H1 (cell line): Measurements from ENCODE around the gene ARHGAP26. TPM values are rescaled to one million over a fixed set of nuclear protein-coding genes. Genes with fewer than 3 reads are reported as not detected.

Source experiments
- BRCA1 ChIP-seq: IDR thresholded peaks from 2 replicates; pipeline ENCODE4 v1.6.1; 2012; ENCODE audit warnings: low read depth, low read length, improper control_type of control experiment
- CHD1 ChIP-seq: IDR thresholded peaks from 2 replicates; pipeline ENCODE4 v1.6.1; 2012; ENCODE audit warnings: low read depth, low read length, improper control_type of control experiment
- CHD7 ChIP-seq: fragments of 300-600 bp; sonication (generic); IDR thresholded peaks from 2 replicates; pipeline ENCODE4 v1.7.1; 2012; ENCODE audit warnings: low read length, moderate library complexity, mild to moderate bottlenecking, inconsistent platforms; ENCODE audit not compliant: insufficient replicate concordance
- CREB1 ChIP-seq: IDR thresholded peaks from 2 replicates; pipeline ENCODE4 v1.6.1; 2012; ENCODE audit warnings: inconsistent platforms
- EGR1 ChIP-seq: IDR thresholded peaks from 2 replicates; pipeline ENCODE4 v1.6.1; 2011; ENCODE audit warnings: low read depth, low read length, borderline replicate concordance
- EP300 ChIP-seq, 2 experiments: IDR thresholded peaks; 1 replicate in 1 of 2; 2 replicates in 1 of 2; pipeline ENCODE4 v1.6.1; 2011 to 2012; ENCODE audit warnings: low read depth in 2 of 2, low read length in 2 of 2, mild to moderate bottlenecking in 2 of 2, borderline replicate concordance in 1 of 2, inconsistent platforms in 1 of 2, moderate library complexity in 1 of 2
- JUND ChIP-seq: IDR thresholded peaks from 2 replicates; pipeline ENCODE4 v1.6.1; 2011; ENCODE audit warnings: mild to moderate bottlenecking, improper control_type of control experiment, low read length
- NRF1 ChIP-seq: IDR thresholded peaks from 2 replicates; pipeline ENCODE4 v1.6.1; 2011; ENCODE audit warnings: mild to moderate bottlenecking, low read depth, low read length, improper control_type of control experiment
- RBBP5 ChIP-seq: IDR thresholded peaks from 2 replicates; pipeline ENCODE4 v1.7.1; 2012; ENCODE audit warnings: low read depth, mild to moderate bottlenecking, inconsistent platforms, low read length, moderate library complexity, borderline replicate concordance
- SAP30 ChIP-seq: fragments of 300-600 bp; sonication (generic); IDR thresholded peaks from 2 replicates; pipeline ENCODE4 v1.7.1; 2012; ENCODE audit warnings: low read length, moderate library complexity, mild to moderate bottlenecking, inconsistent platforms; ENCODE audit not compliant: insufficient read depth, insufficient replicate concordance
- polyA plus RNA-seq, 7 experiments: library from polyadenylated mRNA; depleted of rRNA in 3 of 7; stranded (reverse) in 5 of 7; unstranded in 2 of 7; fragments of >200 nt in 5 of 7; fragments of 200-250 nt in 2 of 7; gene quantifications; 1 replicate in 5 of 7; 2 replicates in 1 of 7; 4 replicates in 1 of 7; pipeline versions ENCODE4 v1.2.1 to v1.2.3, GENCODE V29; 2011 to 2013; ENCODE audit warnings: missing spikeins in 2 of 7, mixed read lengths in 2 of 7
- total RNA-seq: library from RNA; stranded (reverse); fragmentation: NEBNext Ultra II Directional; extraction: Animal tissue kit (Norgen Biotek cat#: 25700); gene quantifications from 2 replicates; pipeline ENCODE4 v1.2.1, GENCODE V29; 2021

ARHGAP26 gene
- total and polyA plus RNA-seq, 2 of the 8 experiments (the other 6 are each of a cell fraction or from before 2014, with no cell fraction given): 7.1 to 24.8 TPM

- no peak for TF ChIP-seq CHD7
- no peak for TF ChIP-seq BRCA1
- no peak for TF ChIP-seq EP300 (IDR thresholded peaks at IDR 0.05; ENCODE audit: borderline replicate concordance in 1 of 2, low read depth in 2 of 2, low read length in 2 of 2)
- TF ChIP-seq CHD1: no peak
- no peak for TF ChIP-seq SAP30
- no peak for TF ChIP-seq EGR1
- no peak for TF ChIP-seq RBBP5
- no peak for TF ChIP-seq CREB1
- no peak for TF ChIP-seq JUND
- TF ChIP-seq NRF1: no peak
Measured at GRCh38 chr5:143222287-143223231, 452.4 kb downstream of the ARHGAP26 start (continued).
